ENCODE data around the gene CREB5. TPM values are rescaled to one million over a fixed set of nuclear protein-coding genes. Genes with fewer than 3 reads are reported as not detected.

The CREB5 gene
- total and polyA plus RNA-seq, 2 experiments from 2014 or later = 2.4 to 4.4 TPM

DNA sequence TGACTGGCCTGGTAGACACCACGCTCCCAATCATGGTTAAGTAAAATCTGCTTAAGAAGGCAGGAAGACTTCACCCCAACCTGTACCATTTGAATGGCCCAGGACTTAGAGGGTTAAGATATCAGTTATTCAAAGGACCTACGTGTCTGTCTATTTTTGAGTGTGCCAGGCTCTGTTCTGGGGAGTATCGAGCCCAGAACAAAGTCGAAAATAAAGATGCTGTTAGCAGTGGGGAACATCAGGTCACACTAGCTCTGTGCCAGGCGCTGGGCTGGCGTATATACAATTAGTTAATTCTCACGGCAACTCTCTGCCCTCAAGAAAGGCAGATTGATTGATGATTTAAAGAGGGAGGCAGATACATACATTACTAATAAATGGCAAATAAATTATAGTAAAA, 40.5 kb upstream of the CREB5 start (continued):
- TF ChIP-seq, protein P1, sequence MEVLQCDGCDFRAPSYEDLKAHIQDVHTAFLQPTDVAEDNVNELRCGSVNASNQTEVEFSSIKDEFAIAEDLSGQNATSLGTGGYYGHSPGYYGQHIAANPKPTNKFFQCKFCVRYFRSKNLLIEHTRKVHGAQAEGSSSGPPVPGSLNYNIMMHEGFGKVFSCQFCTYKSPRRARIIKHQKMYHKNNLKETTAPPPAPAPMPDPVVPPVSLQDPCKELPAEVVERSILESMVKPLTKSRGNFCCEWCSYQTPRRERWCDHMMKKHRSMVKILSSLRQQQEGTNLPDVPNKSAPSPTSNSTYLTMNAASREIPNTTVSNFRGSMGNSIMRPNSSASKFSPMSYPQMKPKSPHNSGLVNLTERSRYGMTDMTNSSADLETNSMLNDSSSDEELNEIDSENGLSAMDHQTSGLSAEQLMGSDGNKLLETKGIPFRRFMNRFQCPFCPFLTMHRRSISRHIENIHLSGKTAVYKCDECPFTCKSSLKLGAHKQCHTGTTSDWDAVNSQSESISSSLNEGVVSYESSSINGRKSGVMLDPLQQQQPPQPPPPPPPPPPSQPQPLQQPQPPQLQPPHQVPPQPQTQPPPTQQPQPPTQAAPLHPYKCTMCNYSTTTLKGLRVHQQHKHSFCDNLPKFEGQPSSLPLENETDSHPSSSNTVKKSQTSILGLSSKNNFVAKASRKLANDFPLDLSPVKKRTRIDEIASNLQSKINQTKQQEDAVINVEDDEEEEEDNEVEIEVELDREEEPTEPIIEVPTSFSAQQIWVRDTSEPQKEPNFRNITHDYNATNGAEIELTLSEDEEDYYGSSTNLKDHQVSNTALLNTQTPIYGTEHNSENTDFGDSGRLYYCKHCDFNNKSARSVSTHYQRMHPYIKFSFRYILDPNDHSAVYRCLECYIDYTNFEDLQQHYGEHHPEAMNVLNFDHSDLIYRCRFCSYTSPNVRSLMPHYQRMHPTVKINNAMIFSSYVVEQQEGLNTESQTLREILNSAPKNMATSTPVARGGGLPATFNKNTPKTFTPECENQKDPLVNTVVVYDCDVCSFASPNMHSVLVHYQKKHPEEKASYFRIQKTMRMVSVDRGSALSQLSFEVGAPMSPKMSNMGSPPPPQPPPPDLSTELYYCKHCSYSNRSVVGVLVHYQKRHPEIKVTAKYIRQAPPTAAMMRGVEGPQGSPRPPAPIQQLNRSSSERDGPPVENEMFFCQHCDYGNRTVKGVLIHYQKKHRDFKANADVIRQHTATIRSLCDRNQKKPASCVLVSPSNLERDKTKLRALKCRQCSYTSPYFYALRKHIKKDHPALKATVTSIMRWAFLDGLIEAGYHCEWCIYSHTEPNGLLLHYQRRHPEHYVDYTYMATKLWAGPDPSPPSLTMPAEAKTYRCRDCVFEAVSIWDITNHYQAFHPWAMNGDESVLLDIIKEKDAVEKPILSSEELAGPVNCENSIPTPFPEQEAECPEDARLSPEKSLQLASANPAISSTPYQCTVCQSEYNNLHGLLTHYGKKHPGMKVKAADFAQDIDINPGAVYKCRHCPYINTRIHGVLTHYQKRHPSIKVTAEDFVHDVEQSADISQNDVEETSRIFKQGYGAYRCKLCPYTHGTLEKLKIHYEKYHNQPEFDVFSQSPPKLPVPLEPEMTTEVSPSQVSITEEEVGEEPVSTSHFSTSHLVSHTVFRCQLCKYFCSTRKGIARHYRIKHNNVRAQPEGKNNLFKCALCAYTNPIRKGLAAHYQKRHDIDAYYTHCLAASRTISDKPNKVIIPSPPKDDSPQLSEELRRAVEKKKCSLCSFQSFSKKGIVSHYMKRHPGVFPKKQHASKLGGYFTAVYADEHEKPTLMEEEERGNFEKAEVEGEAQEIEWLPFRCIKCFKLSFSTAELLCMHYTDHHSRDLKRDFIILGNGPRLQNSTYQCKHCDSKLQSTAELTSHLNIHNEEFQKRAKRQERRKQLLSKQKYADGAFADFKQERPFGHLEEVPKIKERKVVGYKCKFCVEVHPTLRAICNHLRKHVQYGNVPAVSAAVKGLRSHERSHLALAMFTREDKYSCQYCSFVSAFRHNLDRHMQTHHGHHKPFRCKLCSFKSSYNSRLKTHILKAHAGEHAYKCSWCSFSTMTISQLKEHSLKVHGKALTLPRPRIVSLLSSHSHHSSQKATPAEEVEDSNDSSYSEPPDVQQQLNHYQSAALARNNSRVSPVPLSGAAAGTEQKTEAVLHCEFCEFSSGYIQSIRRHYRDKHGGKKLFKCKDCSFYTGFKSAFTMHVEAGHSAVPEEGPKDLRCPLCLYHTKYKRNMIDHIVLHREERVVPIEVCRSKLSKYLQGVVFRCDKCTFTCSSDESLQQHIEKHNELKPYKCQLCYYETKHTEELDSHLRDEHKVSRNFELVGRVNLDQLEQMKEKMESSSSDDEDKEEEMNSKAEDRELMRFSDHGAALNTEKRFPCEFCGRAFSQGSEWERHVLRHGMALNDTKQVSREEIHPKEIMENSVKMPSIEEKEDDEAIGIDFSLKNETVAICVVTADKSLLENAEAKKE (CRISPR knock-in tag; IDR thresholded peaks at IDR 0.05) = no peak
- TF ChIP-seq CREB1 (CRISPR knock-in tag; IDR thresholded peaks at IDR 0.05; ENCODE audit: low read depth) = no peak
- TF ChIP-seq NANOG (IDR thresholded peaks at IDR 0.05; ENCODE audit: borderline replicate concordance) = no peak
- no peak for TF ChIP-seq EZH2 (IDR thresholded peaks at IDR 0.05; ENCODE audit: low read depth, unreplicated experiment)
- no peak for TF ChIP-seq EZH2phosphoT487 (IDR thresholded peaks at IDR 0.05; ENCODE audit: unreplicated experiment)
- TF ChIP-seq, protein P2, sequence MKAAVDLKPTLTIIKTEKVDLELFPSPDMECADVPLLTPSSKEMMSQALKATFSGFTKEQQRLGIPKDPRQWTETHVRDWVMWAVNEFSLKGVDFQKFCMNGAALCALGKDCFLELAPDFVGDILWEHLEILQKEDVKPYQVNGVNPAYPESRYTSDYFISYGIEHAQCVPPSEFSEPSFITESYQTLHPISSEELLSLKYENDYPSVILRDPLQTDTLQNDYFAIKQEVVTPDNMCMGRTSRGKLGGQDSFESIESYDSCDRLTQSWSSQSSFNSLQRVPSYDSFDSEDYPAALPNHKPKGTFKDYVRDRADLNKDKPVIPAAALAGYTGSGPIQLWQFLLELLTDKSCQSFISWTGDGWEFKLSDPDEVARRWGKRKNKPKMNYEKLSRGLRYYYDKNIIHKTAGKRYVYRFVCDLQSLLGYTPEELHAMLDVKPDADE (IDR thresholded peaks at IDR 0.05) = no peak
- no peak for TF ChIP-seq STAT1 (IDR thresholded peaks at IDR 0.05; ENCODE audit: unreplicated experiment)

DNA sequence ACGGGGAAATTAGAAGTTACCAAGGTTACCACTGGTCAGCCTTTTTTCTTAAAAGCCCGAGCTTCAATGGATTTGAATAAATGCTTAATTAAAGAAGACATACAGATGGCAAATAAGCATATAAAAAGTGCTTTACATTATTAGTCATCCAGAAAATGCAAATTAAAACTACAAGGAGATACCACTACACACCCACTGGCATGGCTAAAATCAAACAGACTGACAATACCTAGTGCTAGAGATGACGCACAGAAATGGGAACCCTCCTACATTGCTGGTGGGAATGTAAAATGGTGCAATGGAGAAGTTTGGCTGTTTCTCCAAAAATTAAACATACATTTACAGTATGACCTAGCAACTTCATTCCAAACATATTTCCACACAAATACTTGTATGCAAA, 38.3 kb upstream of the CREB5 start:
- H3K9me2 ChIP-seq (ENCODE audit: insufficient read depth) = peaks cover 4% of the 10 kb centered on the region; the same call in 1 of the 2 replicates
- no peaks in the 10 kb centered on the region for H3K9me3 Mint-ChIP-seq
- no peaks in the 10 kb centered on the region for H3K27me3 Mint-ChIP-seq (ENCODE audit: insufficient read depth, low read depth, poor library complexity)
- no peaks in the 10 kb centered on the region for H3K36me3 Mint-ChIP-seq (ENCODE audit: low read depth)
- no peak overlapping the region for H2AFZ ChIP-seq
- H3K4me3 ChIP-seq = no peak overlapping the region
- no peak for ATAC-seq
- H3K79me2 ChIP-seq (replicated peaks; ENCODE audit: insufficient read depth) = no peaks in the 10 kb centered on the region
- H4K20me1 ChIP-seq (replicated peaks; ENCODE audit: insufficient read depth) = no peaks in the 10 kb centered on the region
- H3K4me1 ChIP-seq (ENCODE audit: insufficient read depth) = no peaks in the 10 kb centered on the region
- no peaks in the 10 kb centered on the region for H3K36me3 ChIP-seq (ENCODE audit: insufficient read depth)
- H3K27me3 ChIP-seq (ENCODE audit: insufficient read depth) = no peaks in the 10 kb centered on the region
- no peak overlapping the region for H3K4me2 ChIP-seq
- H3K4me1 Mint-ChIP-seq = no peaks in the 10 kb centered on the region; the same call in 2 of the 3 replicates
- H3K27ac ChIP-seq (ENCODE audit: low read depth) = no peak overlapping the region
- H3F3A ChIP-seq (replicated peaks; ENCODE audit: low read depth) = no peaks in the 10 kb centered on the region
- TF ChIP-seq, protein P1 (CRISPR knock-in tag; IDR thresholded peaks at IDR 0.05) = no peak
- no peak for TF ChIP-seq POLR2AphosphoS5 (IDR thresholded peaks at IDR 0.05; ENCODE audit: low read depth)
- H3K4me3 Mint-ChIP-seq = no peak overlapping the region
- no peak overlapping the region for H3K27ac Mint-ChIP-seq
- no peak for DNase-seq (ENCODE audit: low spot score)
